GM18868 (cell line): ENCODE results near the gene GALNT6.

Experiments used
- ATAC-seq: cut with Tn5 transposase; IDR thresholded peaks from one replicate; pipeline ENCODE4 v1.9.1; 2021; ENCODE audit warnings: mild to moderate bottlenecking, moderate library complexity; ENCODE audit not compliant: unreplicated experiment

The GALNT6 gene

GRCh38 chr12:51391283-51392123 lies at the start of gene GALNT6:
TSS of gene GALNT6 (minus strand) at chr12:51391406. CDS start at chr12:51379781, 11,625 bp downstream.
- ATAC-seq: peak; percentile 37

DNA sequence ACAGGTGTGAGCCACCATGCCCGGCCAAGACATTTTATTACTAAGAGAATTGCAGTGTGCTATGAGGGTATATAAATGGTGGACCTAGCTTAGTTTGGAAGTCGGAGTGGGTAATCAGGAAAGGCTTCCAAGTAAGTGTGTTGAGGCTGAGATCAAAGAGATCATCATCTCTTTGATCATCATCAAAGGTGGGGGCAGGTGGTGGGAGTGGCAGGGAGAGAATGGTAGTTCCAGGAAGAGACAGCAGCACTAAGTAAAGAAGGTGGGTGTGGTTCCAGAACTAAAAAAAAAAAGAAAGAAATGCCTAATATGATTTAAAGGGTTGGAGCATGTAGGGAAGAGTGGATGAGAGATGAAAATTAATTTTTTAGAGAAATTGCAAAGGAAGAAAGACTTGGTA lies 48.1 kb upstream of the GALNT6 start:
- no peak for ATAC-seq

GRCh38 chr12:51437431-51437830 lies 46.2 kb upstream of the GALNT6 start:
- ATAC-seq: no peak

DNA sequence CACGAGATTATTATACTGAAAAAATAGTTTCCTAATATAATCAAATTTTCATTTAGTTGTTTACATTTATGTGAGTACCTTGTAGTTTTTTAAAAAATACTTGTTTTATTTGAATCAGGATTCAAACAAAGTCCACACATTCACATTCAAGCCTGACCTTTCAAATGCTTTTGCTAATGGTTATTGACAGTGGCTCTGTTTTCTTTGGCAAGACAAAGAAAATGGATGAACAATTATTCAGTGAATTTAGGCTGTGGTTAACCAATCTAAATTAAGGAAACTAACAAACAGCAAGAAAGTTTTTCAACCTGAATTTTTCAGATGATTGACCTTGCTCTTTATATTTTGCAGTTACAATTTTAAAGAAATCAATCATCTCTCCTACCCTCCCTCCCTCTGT lies 43.1 kb upstream of the GALNT6 start:
- ATAC-seq: no peak

GRCh38 chr12:51432921-51433320 lies 41.7 kb upstream of the GALNT6 start:
- ATAC-seq: no peak

DNA sequence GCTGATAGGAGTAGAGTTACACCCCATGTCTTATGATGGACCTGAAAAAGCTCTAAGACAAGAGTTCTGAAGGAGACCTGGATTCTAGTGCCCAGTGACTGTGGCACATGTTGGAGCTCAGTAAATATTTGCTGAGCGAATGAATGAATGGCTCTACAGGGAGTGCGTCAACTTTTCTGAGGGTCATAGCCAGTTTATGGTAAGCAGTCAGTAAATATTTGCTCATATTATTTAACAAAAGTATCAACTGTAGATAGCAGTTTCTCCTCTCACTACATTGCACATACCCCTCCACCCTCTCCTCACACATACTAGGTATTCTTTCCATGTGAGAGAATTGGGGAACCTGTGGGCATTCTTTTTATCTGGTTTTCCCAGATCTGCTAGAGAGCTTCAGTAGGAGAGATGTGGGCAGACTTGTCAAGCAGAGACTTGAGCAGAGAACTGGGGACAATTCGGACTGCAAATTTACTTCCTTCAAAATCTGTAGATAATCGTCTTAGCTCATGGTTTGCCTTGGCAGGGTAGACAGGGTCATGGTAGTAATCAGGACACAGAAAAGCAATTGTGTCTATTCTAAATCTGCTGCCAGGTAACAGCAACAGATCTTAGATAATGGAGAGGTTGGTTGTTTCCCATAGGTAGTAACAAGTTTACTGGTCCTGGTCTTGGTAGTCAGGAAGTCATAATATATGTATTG lies 39.1 kb upstream of the GALNT6 start:
- no peak for ATAC-seq

GRCh38 chr12:51429700-51430099 lies 38.5 kb upstream of the GALNT6 start:
- ATAC-seq: no peak

DNA sequence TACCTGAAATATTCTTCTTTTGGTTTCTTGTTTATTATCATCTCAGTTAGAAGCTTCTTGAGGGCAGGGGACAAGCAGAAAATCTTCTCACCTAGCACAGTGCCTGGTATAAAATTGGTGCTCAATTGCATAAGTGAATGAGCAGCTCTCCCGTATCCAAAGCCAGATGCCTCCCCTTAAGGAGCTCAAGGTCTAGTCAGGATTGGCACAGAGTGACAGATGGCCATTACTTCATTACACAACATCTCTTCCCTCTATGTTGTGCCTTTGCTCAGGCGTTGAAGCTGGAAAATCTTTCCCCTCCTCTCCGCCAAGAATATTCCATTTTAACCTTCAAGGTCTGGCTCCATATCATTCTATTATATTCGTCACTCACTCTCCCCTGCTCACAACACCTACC lies 37.0 kb upstream of the GALNT6 start:
- ATAC-seq: no peak

DNA sequence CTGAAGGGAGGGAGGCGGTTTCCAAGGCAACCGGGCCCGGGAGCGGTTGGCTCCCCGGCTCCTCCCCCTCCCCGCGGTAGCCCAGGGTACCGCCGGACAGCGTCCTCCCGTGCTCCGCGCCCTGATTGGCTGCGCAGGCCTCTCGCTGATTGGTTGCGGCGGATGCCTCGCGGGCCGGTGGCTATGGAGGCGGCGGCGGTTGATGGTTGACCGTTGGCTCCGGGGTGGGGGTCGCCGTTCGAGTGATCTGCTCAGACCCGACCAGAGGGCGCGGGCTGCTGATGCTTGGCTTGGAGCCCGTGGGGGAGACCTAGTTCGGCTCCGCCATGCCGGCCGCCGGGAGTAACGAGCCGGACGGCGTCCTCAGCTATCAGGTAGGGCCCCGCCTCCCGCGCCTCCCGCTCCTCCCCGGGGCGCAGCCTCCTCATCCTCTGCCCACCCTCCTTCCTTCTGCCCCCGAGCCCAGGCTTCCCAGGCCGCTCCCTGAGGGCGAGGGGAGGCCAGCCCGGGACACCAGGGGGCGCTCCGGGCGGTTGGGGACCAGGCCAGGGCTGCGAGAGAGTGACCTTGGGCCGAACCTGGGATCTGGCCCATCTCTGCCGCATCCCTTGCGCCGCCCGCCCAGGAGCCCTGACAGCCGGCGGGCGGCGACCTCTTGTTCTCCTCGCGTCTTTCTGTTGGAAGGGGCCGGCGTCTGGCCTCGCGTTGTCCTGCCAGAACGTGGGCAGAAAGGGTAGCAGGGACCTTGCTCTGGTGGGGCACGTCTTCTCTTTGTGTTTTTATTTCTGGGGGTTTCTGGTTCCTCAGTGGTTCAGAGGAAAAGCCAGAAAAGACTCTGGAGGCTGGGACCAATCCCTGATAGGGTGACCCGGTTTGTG lies 33.7 kb upstream of the GALNT6 start, which contains the start of gene SLC4A8:
Gene SLC4A8 (plus strand): TSS at position 170 of the 878 bp plus-strand sequence. CDS start 157 bp downstream, at position 327.
- ATAC-seq: peak; percentile 92

DNA sequence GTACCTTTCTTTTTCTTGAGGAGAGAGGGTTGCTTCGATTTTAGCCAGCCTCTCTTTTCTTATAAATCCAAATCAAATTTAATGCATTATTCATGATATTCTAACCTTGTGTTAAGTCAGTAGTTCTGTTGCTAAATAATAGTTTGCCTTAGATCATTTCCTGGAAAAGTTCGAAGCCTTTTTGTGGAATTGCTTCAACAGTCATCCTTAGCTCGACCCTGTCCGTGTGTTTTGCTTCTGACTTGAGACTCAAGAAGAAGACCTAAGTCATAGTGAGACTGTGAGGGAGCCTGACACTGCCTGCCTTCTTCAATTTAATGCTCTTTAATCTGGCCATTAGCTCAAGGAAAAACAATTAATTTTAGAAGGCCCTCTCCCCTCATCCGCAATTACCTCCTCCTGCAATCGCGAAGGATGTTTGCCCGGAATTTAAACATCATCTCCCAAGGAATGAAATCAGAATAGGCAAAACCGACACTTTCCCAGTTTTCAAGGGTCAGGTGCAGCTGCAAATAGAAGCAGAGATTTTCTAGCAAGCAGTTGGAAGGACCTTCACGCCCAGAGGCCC lies 33.0 kb upstream of the GALNT6 start:
- no peak for ATAC-seq

DNA sequence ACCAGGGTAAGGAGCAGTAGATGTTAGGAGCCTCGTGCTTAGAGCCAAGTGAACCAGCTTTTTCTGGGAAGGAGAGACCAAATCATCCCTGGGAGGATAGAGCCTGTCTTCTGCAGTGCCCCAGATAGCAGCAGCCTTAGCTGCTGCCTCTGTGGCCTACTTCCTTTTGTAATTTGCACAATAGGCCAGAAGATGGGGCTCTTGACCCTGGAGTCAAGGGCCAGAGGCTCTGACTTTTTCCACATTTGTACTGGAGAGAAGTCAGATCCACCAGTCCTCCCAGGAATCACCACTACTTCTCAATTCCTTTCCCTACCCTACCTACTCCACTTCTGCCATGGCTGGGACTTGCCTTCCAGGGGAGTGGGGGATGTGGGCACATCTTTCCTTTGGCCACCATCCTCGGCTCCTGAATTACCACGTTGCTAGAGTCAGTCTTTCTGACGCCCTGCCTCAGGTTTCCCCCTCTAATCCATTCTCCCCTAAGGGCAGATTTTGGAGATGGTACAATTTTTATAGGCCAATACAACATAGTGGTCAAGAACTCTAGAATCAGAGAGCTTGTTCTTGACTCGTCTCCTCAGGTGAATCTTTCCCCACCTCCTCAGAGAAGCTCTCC lies 30.2 kb upstream of the GALNT6 start:
- no peak for ATAC-seq

GRCh38 chr12:51419425-51420193 lies 28.4 kb upstream of the GALNT6 start:
- ATAC-seq: no peak

- ATAC-seq: no peak
These were observed 26.6 kb upstream of the GALNT6 start for GRCh38 chr12:51417826-51418225.

DNA sequence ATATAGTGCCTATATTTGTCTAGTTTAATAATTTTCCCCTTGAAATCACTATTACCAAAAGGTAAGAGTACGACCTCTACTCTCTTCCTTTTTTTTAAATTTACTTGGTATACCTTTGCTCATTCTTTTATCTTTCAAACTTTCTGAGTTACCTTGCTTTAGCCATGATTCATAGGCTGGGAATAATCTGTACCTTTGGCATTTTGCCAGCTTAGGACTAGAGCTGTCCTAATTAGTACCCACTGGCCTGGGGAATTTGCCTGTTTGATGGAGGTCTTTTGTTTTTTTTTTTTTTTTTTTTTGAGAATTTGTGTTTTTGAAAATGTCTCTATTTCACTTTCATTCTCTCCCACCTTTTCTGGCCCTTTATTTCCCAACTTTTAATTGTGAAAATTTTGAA lies 24.7 kb upstream of the GALNT6 start:
- no peak for ATAC-seq

- no peak for ATAC-seq
These were observed 22.6 kb upstream of the GALNT6 start for GRCh38 chr12:51413791-51414190.

- ATAC-seq: no peak
These were observed 21.9 kb upstream of the GALNT6 start for GRCh38 chr12:51413149-51413548.

DNA sequence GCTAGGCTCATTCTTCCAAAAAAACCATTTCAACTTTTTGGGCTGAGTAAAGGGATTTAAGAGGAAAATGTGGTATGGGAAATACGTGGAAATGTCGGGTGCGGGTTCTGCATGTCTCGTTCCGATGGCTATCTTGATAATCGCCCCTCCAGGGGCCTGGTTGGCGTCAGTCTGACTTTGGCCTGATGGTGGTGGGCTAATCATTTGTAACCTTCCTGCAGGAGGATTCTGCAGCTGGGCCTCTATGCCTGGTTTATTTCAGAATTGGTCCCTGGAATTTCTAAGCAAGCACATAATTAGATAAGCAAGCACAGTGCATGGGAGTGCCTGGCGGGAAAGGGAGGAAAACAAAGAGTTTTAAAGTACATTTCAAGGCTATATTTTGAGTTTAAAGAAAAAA lies 18.6 kb upstream of the GALNT6 start:
- ATAC-seq: no peak

GRCh38 chr12:51407604-51408003 lies 16.4 kb upstream of the GALNT6 start:
- no peak for ATAC-seq

- ATAC-seq: no peak
These were observed 15.7 kb upstream of the GALNT6 start for GRCh38 chr12:51406859-51407258.

- ATAC-seq: no peak
These were observed 15.1 kb upstream of the GALNT6 start for GRCh38 chr12:51406290-51406689.
